Vagina (tissue), 2 donors: ENCODE data around the gene HEXA. TPM values are rescaled to one million over a fixed set of nuclear protein-coding genes. Genes with fewer than 3 reads are reported as not detected.
"Not testable (repeated sequence)": the region's sequence is repeated elsewhere in the genome, so short reads cannot be mapped to it uniquely, and the experiment has no call there.

Source experiments
- DNase-seq, 2 donors: peaks; one replicate each; pipeline ENCODE4 v3.0.0-alpha.2; 2017; ENCODE audit errors: extremely low spot score in 2 of 2
- H3K27ac ChIP-seq: fragments of 200-600 bp; sonication (generic); one replicate; pipeline ENCODE4 v1.5.1; 2019
- H3K27me3 ChIP-seq: fragments of 200-600 bp; sonication (generic); one replicate; pipeline ENCODE4 v1.5.1; 2019
- H3K36me3 ChIP-seq, 2 donors: fragments of 200-600 bp; sonication (generic); one replicate each; pipeline ENCODE4 v1.5.1; 2017 to 2019
- H3K4me1 ChIP-seq: fragments of 200-600 bp; sonication (generic); one replicate; pipeline ENCODE4 v1.5.1; 2019
- H3K4me3 ChIP-seq, 2 donors: fragments of 200-600 bp; sonication (generic); 1 replicate in 1 of 2; 2 replicates in 1 of 2; pipeline ENCODE4 v1.5.1; 2016 to 2019
- H3K9me3 ChIP-seq: fragments of 200-600 bp; sonication (generic); one replicate; pipeline ENCODE4 v1.5.1; 2019
- CTCF ChIP-seq, 3 experiments: fragments of 450-650 bp in 2 of 3; fragments of 200-600 bp in 1 of 3; sonication (generic) in 1 of 3; IDR thresholded peaks; one replicate each; pipeline ENCODE4 v1.5.1; 2017 to 2019; ENCODE audit warnings: antibody characterized with exemption in 3 of 3, mild to moderate bottlenecking in 2 of 3, moderate library complexity in 2 of 3
- POLR2A ChIP-seq, 2 donors: fragments of 450-650 bp; IDR thresholded peaks; one replicate each; pipeline ENCODE4 v1.6.1; 2017; ENCODE audit warnings: antibody characterized with exemption in 2 of 2, mild to moderate bottlenecking in 2 of 2, moderate library complexity in 2 of 2
- POLR2AphosphoS5 ChIP-seq, 2 donors: sonication (generic); formaldehyde crosslinking; IDR thresholded peaks; one replicate each; pipeline ENCODE4 v1.9.0; 2017; ENCODE audit warnings: antibody characterized with exemption in 2 of 2, mild to moderate bottlenecking in 2 of 2, low read depth in 1 of 2; ENCODE audit not compliant: insufficient read depth in 1 of 2
- intact Hi-C: fragments of 100-400 bp; cut with DNase I; formaldehyde crosslinking; loops from one replicate; pipeline ENCODE4 v1.15.1; 2023
- total RNA-seq: library from RNA; depleted of rRNA; stranded (reverse); fragments of >200 nt; gene quantifications from one replicate; pipeline ENCODE4 v1.2.3, GENCODE V29; 2016

HEXA gene
- total RNA-seq, 1 donor from 2014 or later: 82.5 TPM

DNA sequence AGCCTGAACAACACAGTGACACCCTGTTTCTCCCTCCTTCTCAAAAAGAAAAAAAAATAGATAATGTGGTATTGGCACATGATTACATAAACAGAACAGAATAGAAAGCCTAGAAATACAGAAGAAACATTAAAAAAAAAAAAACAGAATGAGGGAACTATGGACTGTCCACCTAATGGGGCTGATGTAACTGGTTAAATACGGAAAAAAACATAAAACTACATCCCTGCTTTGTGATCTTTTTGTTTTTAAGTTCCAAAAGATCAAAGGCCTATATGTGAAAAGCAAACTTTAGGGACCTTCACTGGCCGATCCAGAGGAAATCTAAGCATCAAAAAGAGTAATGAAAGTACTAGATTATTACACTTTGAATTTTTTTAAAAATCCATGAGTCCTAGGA is 39.5 kb upstream of the HEXA start:
- no peak for DNase-seq
- no peaks in the 10 kb centered on the region for H3K36me3 ChIP-seq
- no peaks in the 10 kb centered on the region for H3K4me1 ChIP-seq
- TF ChIP-seq CTCF (IDR thresholded peaks at IDR 0.05) (no peak), POLR2AphosphoS5 (IDR thresholded peaks at IDR 0.05; ENCODE audit: insufficient read depth in 1 of 2, low read depth in 1 of 2) (no peak), POLR2A (IDR thresholded peaks at IDR 0.05) (no peak)
- no peak overlapping the region for H3K27ac ChIP-seq
- intact Hi-C loops: no loop called here
- no peak overlapping the region for H3K4me3 ChIP-seq
- no peaks in the 10 kb centered on the region for H3K27me3 ChIP-seq
- H3K9me3 ChIP-seq: no peaks in the 10 kb centered on the region

- H3K4me1 ChIP-seq, H3K36me3 ChIP-seq, H3K4me3 ChIP-seq, H3K27me3 ChIP-seq, intact Hi-C loops, DNase-seq, H3K9me3 ChIP-seq, H3K27ac ChIP-seq: not testable (repeated sequence)
Observed at GRCh38 chr15:72413337-72413736, 37.5 kb upstream of the HEXA start.

DNA sequence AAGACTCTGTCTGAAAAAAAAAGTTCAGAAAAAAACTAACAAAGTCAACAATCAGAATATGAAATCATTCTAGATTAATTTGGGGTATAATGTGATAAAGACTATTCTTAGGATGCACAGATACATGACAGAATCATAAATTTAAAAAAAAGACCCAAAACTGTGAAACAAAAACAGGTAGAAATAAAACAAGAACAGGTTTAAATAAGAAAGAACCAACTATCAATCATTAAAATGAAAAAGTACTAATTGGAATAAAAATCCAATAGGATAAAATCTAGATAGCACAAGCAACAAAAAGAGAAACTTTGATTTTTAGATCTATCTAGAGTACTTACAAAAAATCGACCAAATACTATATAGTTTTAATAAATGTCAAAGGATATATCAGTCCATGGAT is 35.7 kb upstream of the HEXA start:
- Histone ChIP-seq H3K27me3 (no peaks in the 10 kb centered on the region), H3K4me3 (no peak overlapping the region), H3K27ac (no peak overlapping the region), H3K36me3 (no peaks in the 10 kb centered on the region), H3K4me1 (no peaks in the 10 kb centered on the region), H3K9me3 (no peaks in the 10 kb centered on the region)
- no peak for TF ChIP-seq POLR2A (IDR thresholded peaks at IDR 0.05)
- no peak for TF ChIP-seq POLR2AphosphoS5 (IDR thresholded peaks at IDR 0.05; ENCODE audit: insufficient read depth in 1 of 2, low read depth in 1 of 2)
- no peak for TF ChIP-seq CTCF (IDR thresholded peaks at IDR 0.05)
- DNase-seq: no peak
- intact Hi-C loops: no loop called here

GRCh38 chr15:72411111-72411510 is 35.3 kb upstream of the HEXA start:
- intact Hi-C loops: no loop called here
- TF ChIP-seq POLR2A (IDR thresholded peaks at IDR 0.05) (no peak), POLR2AphosphoS5 (IDR thresholded peaks at IDR 0.05; ENCODE audit: insufficient read depth in 1 of 2, low read depth in 1 of 2) (no peak), CTCF (IDR thresholded peaks at IDR 0.05) (no peak)

GRCh38 chr15:72406936-72407335 is 31.1 kb upstream of the HEXA start:
- H3K36me3 ChIP-seq: no peaks in the 10 kb centered on the region
- no peaks in the 10 kb centered on the region for H3K9me3 ChIP-seq
- intact Hi-C loops: no loop called here
- no peak overlapping the region for H3K27ac ChIP-seq
- no peaks in the 10 kb centered on the region for H3K27me3 ChIP-seq
- DNase-seq: no peak
- TF ChIP-seq POLR2A (IDR thresholded peaks at IDR 0.05) (no peak), CTCF (IDR thresholded peaks at IDR 0.05) (no peak), POLR2AphosphoS5 (IDR thresholded peaks at IDR 0.05; ENCODE audit: insufficient read depth in 1 of 2, low read depth in 1 of 2) (no peak)
- H3K4me3 ChIP-seq: no peak overlapping the region
- H3K4me1 ChIP-seq: no peaks in the 10 kb centered on the region

More at GRCh38 chr15:72411111-72411510, 35.3 kb upstream of the HEXA start:
- Histone ChIP-seq H3K27me3 (no peaks in the 10 kb centered on the region), H3K4me3 (no peak overlapping the region), H3K36me3 (no peaks in the 10 kb centered on the region), H3K4me1 (no peaks in the 10 kb centered on the region), H3K9me3 (no peaks in the 10 kb centered on the region), H3K27ac (no peak overlapping the region)
- no peak for DNase-seq

DNA sequence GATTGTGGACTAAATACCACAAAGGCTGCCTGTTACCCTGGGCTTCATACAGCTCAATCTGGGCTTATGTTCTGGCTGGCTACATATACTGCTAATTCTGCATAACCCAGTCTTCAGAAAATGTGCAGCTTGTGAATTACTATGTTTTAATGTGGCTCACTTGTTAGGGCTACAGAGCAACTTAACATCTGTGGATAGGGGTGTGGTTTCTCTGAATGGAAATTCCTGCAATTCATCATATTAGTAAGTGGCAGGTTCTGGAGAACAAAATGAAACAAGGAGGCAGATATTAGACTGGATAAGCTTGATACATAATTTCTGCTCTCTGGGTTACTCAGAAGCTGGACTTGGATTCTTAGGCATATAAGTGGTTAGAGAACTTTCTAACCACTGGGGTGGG is 29.0 kb upstream of the HEXA start:
- H3K27ac ChIP-seq: no peak overlapping the region
- H3K4me1 ChIP-seq: no peaks in the 10 kb centered on the region
- TF ChIP-seq CTCF (IDR thresholded peaks at IDR 0.05): no peak
- TF ChIP-seq POLR2AphosphoS5 (IDR thresholded peaks at IDR 0.05; ENCODE audit: insufficient read depth in 1 of 2, low read depth in 1 of 2): no peak
- no peak for TF ChIP-seq POLR2A (IDR thresholded peaks at IDR 0.05)
- H3K4me3 ChIP-seq: no peak overlapping the region
- intact Hi-C loops: no loop called here
- H3K27me3 ChIP-seq: no peaks in the 10 kb centered on the region
- H3K9me3 ChIP-seq: no peaks in the 10 kb centered on the region
- no peaks in the 10 kb centered on the region for H3K36me3 ChIP-seq
- DNase-seq: no peak
